Loucy (cell line): ENCODE data around the gene IRF1.

ENCODE experiments used
- EZH2phosphoT487 ChIP-seq: fragments of 200-600 bp; IDR thresholded peaks from 2 replicates; pipeline ENCODE4 v1.6.1; 2018; ENCODE audit warnings: antibody characterized with exemption, mild to moderate bottlenecking, moderate library complexity, borderline replicate concordance
- TF ChIP-seq, protein P1 (sequence below): fragments of 200-600 bp; sonication (generic); conservative IDR thresholded peaks from 2 replicates; pipeline ENCODE4 v1.5.1; 2014; ENCODE audit warnings: mild to moderate bottlenecking, antibody characterized with exemption, low read length

DNA sequence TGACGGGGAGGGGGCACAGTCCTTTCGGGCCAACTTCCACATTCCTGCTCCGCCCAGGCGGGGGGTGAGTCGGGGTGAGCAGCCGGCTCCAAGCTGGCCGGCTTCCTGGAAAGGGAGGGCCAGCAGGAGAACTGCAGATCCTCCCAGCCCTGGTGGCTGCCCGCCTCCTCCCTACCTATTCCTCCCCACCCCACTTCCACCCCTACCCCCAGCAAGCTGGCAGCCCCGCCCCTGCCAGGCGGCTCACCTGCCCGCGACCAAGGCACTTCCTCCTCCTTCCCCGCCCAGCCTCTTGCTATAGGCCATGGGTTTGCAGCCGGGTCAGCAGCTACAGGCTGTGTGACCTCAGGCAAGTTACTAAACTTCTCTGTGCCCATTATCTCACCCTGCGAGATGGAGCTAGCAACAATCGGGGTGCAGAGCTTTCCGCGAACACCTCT lies 5.6 kb upstream of the IRF1 start:
- TF ChIP-seq, protein P1, sequence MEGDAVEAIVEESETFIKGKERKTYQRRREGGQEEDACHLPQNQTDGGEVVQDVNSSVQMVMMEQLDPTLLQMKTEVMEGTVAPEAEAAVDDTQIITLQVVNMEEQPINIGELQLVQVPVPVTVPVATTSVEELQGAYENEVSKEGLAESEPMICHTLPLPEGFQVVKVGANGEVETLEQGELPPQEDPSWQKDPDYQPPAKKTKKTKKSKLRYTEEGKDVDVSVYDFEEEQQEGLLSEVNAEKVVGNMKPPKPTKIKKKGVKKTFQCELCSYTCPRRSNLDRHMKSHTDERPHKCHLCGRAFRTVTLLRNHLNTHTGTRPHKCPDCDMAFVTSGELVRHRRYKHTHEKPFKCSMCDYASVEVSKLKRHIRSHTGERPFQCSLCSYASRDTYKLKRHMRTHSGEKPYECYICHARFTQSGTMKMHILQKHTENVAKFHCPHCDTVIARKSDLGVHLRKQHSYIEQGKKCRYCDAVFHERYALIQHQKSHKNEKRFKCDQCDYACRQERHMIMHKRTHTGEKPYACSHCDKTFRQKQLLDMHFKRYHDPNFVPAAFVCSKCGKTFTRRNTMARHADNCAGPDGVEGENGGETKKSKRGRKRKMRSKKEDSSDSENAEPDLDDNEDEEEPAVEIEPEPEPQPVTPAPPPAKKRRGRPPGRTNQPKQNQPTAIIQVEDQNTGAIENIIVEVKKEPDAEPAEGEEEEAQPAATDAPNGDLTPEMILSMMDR, result no peak
- no peak for TF ChIP-seq EZH2phosphoT487
